Natural killer cell (primary cell): ENCODE results near the gene PCARE. TPM values are rescaled to one million over a fixed set of nuclear protein-coding genes. Genes with fewer than 3 reads are reported as not detected.

ENCODE experiments used
- ATAC-seq, 3 donors: fragments of 150-1000 bp in 2 of 3; fragments of 200-7000 bp in 1 of 3; cut with Tn5 transposase; 1 replicate in 1 of 3; 2 replicates in 2 of 3; pipeline ENCODE4 v1.10.0; 2021; ENCODE audit warnings: mild to moderate bottlenecking in 2 of 3, moderate library complexity in 2 of 3
- DNase-seq, 2 donors: peaks; one replicate each; pipeline versions ENCODE4 v3.0.0 to v3.0.0-alpha.2; 2013 to 2021; ENCODE audit warnings: mixed read lengths in 1 of 2
- H3K27ac ChIP-seq: one replicate; pipeline ENCODE4 v1.5.1; 2013; ENCODE audit warnings: mild to moderate bottlenecking, low read length
- H3K27me3 ChIP-seq: one replicate; pipeline ENCODE4 v1.6.1; 2013; ENCODE audit warnings: low read length; ENCODE audit not compliant: control insufficient read depth, insufficient read depth
- H3K36me3 ChIP-seq: one replicate; pipeline ENCODE4 v1.6.1; 2013; ENCODE audit warnings: low read length; ENCODE audit not compliant: control insufficient read depth, insufficient read depth
- H3K4me1 ChIP-seq: one replicate; pipeline ENCODE4 v1.6.1; 2013; ENCODE audit warnings: low read length; ENCODE audit not compliant: control insufficient read depth, insufficient read depth
- H3K4me3 ChIP-seq: one replicate; pipeline ENCODE4 v1.5.1; 2013; ENCODE audit warnings: low read length
- H3K9me3 ChIP-seq: one replicate; pipeline ENCODE4 v1.6.1; 2013; ENCODE audit warnings: low read length; ENCODE audit not compliant: control insufficient read depth, insufficient read depth
- H3K27ac Mint-ChIP-seq, 2 donors: one replicate each; pipeline ENCODE4 v1.8.0; 2022; ENCODE audit warnings: mild to moderate bottlenecking in 2 of 2, mixed read lengths in 2 of 2, moderate library complexity in 1 of 2
- H3K27me3 Mint-ChIP-seq, 2 donors: one replicate each; pipeline ENCODE4 v1.8.0; 2022; ENCODE audit warnings: low read depth in 2 of 2, mixed read lengths in 2 of 2
- H3K36me3 Mint-ChIP-seq: one replicate; pipeline ENCODE4 v1.8.0; 2022; ENCODE audit warnings: mixed read lengths
- H3K4me1 Mint-ChIP-seq, 2 donors: one replicate each; pipeline ENCODE4 v1.8.0; 2022; ENCODE audit warnings: mixed read lengths in 2 of 2
- H3K4me3 Mint-ChIP-seq: one replicate; pipeline ENCODE4 v1.8.0; 2022; ENCODE audit warnings: mild to moderate bottlenecking, moderate library complexity, mixed read lengths
- H3K9me3 Mint-ChIP-seq, 2 donors: one replicate each; pipeline ENCODE4 v1.8.0; 2022; ENCODE audit warnings: mixed read lengths in 2 of 2
- CTCF ChIP-seq: fragments of 200-600 bp; IDR thresholded peaks from one replicate; pipeline ENCODE4 v1.8.0; 2022; ENCODE audit warnings: antibody characterized with exemption
- WGBS: methylation state at CpG from one replicate; pipeline ENCODE4 v1.1.7; 2013; ENCODE audit warnings: missing lambda C conversion rate; ENCODE audit not compliant: insufficient coverage; 5-methylcytosine and 5-hydroxymethylcytosine counted together
- intact Hi-C: fragments of 100-400 bp; cut with micrococcal nuclease; formaldehyde crosslinking; loops from one replicate; pipeline ENCODE4 v1.14.2; 2022
- total RNA-seq, 4 donors: library from RNA; stranded (reverse); fragments of 120-200 nt in 1 of 4; gene quantifications; one replicate each; pipeline versions ENCODE4 v1.2.3 to v1.2.4, GENCODE V29; 2013 to 2022

PCARE gene
- total RNA-seq, 3 donors from 2014 or later (not counting 1 experiment from before 2014, with no cell fraction given): not detected

- Histone ChIP-seq H3K9me3 (no peaks in the 10 kb centered on the region), H3K4me1 (peaks cover 14% of the 10 kb centered on the region), H3K27me3 (no peaks in the 10 kb centered on the region), H3K27ac (no peak overlapping the region), H3K36me3 (no peaks in the 10 kb centered on the region), H3K4me3 (no peak overlapping the region)
- peaks cover 2 to 10% of the 10 kb centered on the region in 2 donors for H3K27me3 Mint-ChIP-seq
- no peaks in the 10 kb centered on the region for H3K9me3 Mint-ChIP-seq
- DNase-seq (no peak), ATAC-seq (no peak)
- H3K4me3 Mint-ChIP-seq: peak overlapping the region; percentile 97
- no peaks in the 10 kb centered on the region for H3K36me3 Mint-ChIP-seq
- H3K27ac Mint-ChIP-seq: peak overlapping the region; percentile 92 to 96
- intact Hi-C loops: loop anchor here (10.0 kb wide), 1 partner anchor 298 kb away; the partner anchor contains the start of gene SPDYA
- WGBS: 98% methylated on average over 5 of the region's 5 CpGs
- peaks cover 27 to 35% of the 10 kb centered on the region in 2 donors for H3K4me1 Mint-ChIP-seq
- no peak for TF ChIP-seq CTCF
These were observed 38.8 kb upstream of the PCARE start for GRCh38 chr2:29113027-29113686.

- DNase-seq (no peak), ATAC-seq (no peak)
- Histone ChIP-seq H3K27me3 (no peaks in the 10 kb centered on the region), H3K9me3 (no peaks in the 10 kb centered on the region), H3K4me1 (peaks cover 11% of the 10 kb centered on the region), H3K27ac (no peak overlapping the region), H3K36me3 (no peaks in the 10 kb centered on the region), H3K4me3 (no peak overlapping the region)
- intact Hi-C loops: loop anchor here (10.0 kb wide), 1 partner anchor 298 kb away; the partner anchor contains the start of gene SPDYA
- no peak overlapping the region for H3K4me3 Mint-ChIP-seq
- H3K9me3 Mint-ChIP-seq: no peaks in the 10 kb centered on the region
- H3K4me1 Mint-ChIP-seq: peaks cover 22 to 29% of the 10 kb centered on the region in 2 donors
- H3K36me3 Mint-ChIP-seq: no peaks in the 10 kb centered on the region
- TF ChIP-seq CTCF: no peak
- peaks cover 2 to 10% of the 10 kb centered on the region in 2 donors for H3K27me3 Mint-ChIP-seq
- H3K27ac Mint-ChIP-seq: no peak overlapping the region
These were observed 38.1 kb upstream of the PCARE start for GRCh38 chr2:29112379-29112778.

GRCh38 chr2:29110916-29111535 is 36.7 kb upstream of the PCARE start:
- no peaks in the 10 kb centered on the region for H3K36me3 Mint-ChIP-seq
- H3K9me3 Mint-ChIP-seq: no peaks in the 10 kb centered on the region
- DNase-seq (no peak), ATAC-seq (no peak)
- Histone ChIP-seq H3K4me1 (peaks cover 8% of the 10 kb centered on the region), H3K27ac (no peak overlapping the region), H3K4me3 (no peak overlapping the region), H3K36me3 (no peaks in the 10 kb centered on the region), H3K9me3 (no peaks in the 10 kb centered on the region), H3K27me3 (no peaks in the 10 kb centered on the region)
- peaks cover 2 to 10% of the 10 kb centered on the region in 2 donors for H3K27me3 Mint-ChIP-seq
- 81% methylated on average over 4 of the region's 4 CpGs for WGBS
- no peak overlapping the region for H3K27ac Mint-ChIP-seq
- no peak overlapping the region for H3K4me3 Mint-ChIP-seq
- intact Hi-C loops: loop anchor here (10.0 kb wide), 1 partner anchor 296 kb away; the partner anchor contains the start of gene SPDYA
- peaks cover 9 to 16% of the 10 kb centered on the region in 2 donors for H3K4me1 Mint-ChIP-seq
- no peak for TF ChIP-seq CTCF
